ENCODE results near the gene KLHDC4.

DNA sequence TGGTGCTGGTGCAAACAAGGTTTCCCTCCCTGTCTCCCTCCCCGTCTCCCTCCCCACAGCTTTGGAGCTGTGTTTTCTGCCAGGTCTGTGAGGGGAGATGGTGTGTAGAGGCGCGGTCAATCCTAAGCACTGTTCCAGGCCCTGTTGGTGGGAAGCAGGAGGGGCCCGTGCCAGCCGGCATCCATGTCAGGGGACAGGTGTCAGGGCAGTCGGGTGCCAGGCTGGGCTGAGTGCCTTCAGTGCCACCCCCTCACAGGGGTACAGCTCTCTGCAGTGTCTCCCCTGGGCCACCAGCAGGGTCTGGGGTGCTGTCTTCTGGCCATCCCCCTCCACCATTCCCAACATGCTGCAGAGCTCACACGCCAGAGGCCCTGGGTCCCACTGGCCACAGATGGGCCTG, 73.6 kb downstream of the KLHDC4 start:
- TF ChIP-seq CTCF (IDR thresholded peaks at IDR 0.05; ENCODE audit: low read depth, low read length) (no peak), POLR2A (IDR thresholded peaks at IDR 0.05; ENCODE audit: extremely low read depth, insufficient read length) (no peak), MYC (IDR thresholded peaks at IDR 0.05; ENCODE audit: low read depth, low read length) (no peak)
- TF ChIP-seq, protein P1, sequence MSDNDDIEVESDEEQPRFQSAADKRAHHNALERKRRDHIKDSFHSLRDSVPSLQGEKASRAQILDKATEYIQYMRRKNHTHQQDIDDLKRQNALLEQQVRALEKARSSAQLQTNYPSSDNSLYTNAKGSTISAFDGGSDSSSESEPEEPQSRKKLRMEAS (IDR thresholded peaks at IDR 0.05; ENCODE audit: low read depth, low read length), result no peak
